Right lobe of liver (tissue), 4 donors: Measurements from ENCODE around the gene SAPCD1.

ENCODE experiments used
- POLR2A ChIP-seq: fragments of 450-650 bp; IDR thresholded peaks from one replicate; pipeline ENCODE4 v1.6.1; 2017; ENCODE audit warnings: antibody characterized with exemption, mild to moderate bottlenecking
- TF ChIP-seq, protein P1 (sequence below), 4 donors: fragments of 200-600 bp in 3 of 4; fragments of 450-650 bp in 1 of 4; IDR thresholded peaks; one replicate each; pipeline versions ENCODE4 v1.5.1 to v1.8.0; 2016 to 2022; ENCODE audit warnings: antibody characterized with exemption in 4 of 4, mild to moderate bottlenecking in 2 of 4
- donor health status: DM: no; HTN: no; CAD: no.
- donor health status: DM: no; HTN: no; CAD: no.
- donor health status: DM: no; HTN: yes; CAD: no.

DNA sequence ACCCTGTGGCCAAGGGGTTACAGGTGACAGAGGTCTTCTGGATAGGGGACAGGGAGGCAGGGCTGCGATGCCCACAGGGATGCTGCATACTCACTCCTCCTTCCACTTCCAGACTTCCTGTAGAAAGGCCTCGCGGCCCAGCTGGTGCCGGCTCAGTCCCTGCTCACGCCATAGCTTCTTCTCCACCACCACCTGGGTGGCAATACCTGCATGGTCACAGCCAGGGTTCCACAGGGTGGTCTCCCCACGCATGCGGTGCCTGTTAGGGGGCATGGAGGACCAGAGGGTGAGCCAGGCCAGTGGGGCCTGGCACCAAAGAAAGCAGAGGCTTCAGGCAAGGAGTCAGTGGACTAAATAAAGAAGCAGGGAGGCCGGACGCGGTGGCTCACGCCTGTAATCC is 23.0 kb downstream of the SAPCD1 start:
- TF ChIP-seq, protein P1, sequence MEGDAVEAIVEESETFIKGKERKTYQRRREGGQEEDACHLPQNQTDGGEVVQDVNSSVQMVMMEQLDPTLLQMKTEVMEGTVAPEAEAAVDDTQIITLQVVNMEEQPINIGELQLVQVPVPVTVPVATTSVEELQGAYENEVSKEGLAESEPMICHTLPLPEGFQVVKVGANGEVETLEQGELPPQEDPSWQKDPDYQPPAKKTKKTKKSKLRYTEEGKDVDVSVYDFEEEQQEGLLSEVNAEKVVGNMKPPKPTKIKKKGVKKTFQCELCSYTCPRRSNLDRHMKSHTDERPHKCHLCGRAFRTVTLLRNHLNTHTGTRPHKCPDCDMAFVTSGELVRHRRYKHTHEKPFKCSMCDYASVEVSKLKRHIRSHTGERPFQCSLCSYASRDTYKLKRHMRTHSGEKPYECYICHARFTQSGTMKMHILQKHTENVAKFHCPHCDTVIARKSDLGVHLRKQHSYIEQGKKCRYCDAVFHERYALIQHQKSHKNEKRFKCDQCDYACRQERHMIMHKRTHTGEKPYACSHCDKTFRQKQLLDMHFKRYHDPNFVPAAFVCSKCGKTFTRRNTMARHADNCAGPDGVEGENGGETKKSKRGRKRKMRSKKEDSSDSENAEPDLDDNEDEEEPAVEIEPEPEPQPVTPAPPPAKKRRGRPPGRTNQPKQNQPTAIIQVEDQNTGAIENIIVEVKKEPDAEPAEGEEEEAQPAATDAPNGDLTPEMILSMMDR (IDR thresholded peaks at IDR 0.05): no peak
- TF ChIP-seq POLR2A: no peak
